Smooth muscle cell (in vitro differentiated cells): ENCODE measurements around the gene NLRP12. TPM values are rescaled to one million over a fixed set of nuclear protein-coding genes. Genes with fewer than 3 reads are reported as not detected.
"Not testable (repeated sequence)": the region's sequence is repeated elsewhere in the genome, so short reads cannot be mapped to it uniquely, and the experiment has no call there.

ENCODE experiments used
- DNase-seq: peaks from one replicate; lab custom pipeline; 2025; ENCODE audit not compliant: unreplicated experiment; lab: John Stamatoyannopoulos, UW
- H2AFZ ChIP-seq: fragments of 200-600 bp; sonication (generic); 2 replicates; pipeline ENCODE4 v1.6.0; 2016; ENCODE audit warnings: antibody characterized with exemption, low read depth, mild to moderate bottlenecking
- H3F3A ChIP-seq: fragments of 200-600 bp; sonication (generic); 2 replicates; pipeline ENCODE4 v1.6.0; 2017; ENCODE audit warnings: antibody characterized with exemption, low read depth
- H3K27ac ChIP-seq: fragments of 200-600 bp; sonication (generic); 2 replicates; pipeline ENCODE4 v1.5.1; 2016; ENCODE audit warnings: low read depth, mild to moderate bottlenecking
- H3K27me3 ChIP-seq: fragments of 200-600 bp; sonication (generic); 2 replicates; pipeline ENCODE4 v1.6.1; 2016; ENCODE audit warnings: low read depth, mild to moderate bottlenecking
- H3K36me3 ChIP-seq: fragments of 200-600 bp; sonication (generic); 2 replicates; pipeline ENCODE4 v1.5.1; 2016; ENCODE audit warnings: low read depth
- H3K4me1 ChIP-seq: fragments of 200-600 bp; sonication (generic); 2 replicates; pipeline ENCODE4 v1.5.1; 2016; ENCODE audit warnings: low read depth
- H3K4me2 ChIP-seq: fragments of 200-600 bp; sonication (generic); 2 replicates; pipeline ENCODE4 v1.6.0; 2016; ENCODE audit warnings: mild to moderate bottlenecking
- H3K4me3 ChIP-seq: fragments of 200-600 bp; sonication (generic); 2 replicates; pipeline ENCODE4 v1.5.1; 2016; ENCODE audit warnings: mild to moderate bottlenecking
- H3K79me2 ChIP-seq: fragments of 200-600 bp; sonication (generic); 2 replicates; pipeline ENCODE4 v1.6.0; 2016; ENCODE audit warnings: low read depth, mild to moderate bottlenecking
- H3K9ac ChIP-seq: fragments of 200-600 bp; sonication (generic); 2 replicates; pipeline ENCODE4 v1.6.0; 2016; ENCODE audit warnings: low read depth
- H3K9me3 ChIP-seq: fragments of 200-600 bp; sonication (generic); replicated peaks from 2 replicates; pipeline ENCODE4 v1.5.1; 2016; ENCODE audit warnings: low read depth
- H4K20me1 ChIP-seq: fragments of 200-600 bp; sonication (generic); 2 replicates; pipeline ENCODE4 v1.6.0; 2016; ENCODE audit warnings: low read depth
- WGBS: methylation state at CpG from one replicate; pipeline ENCODE4 v1.1.7; 2016; ENCODE audit warnings: low lambda C conversion rate; 5-methylcytosine and 5-hydroxymethylcytosine counted together
- polyA plus RNA-seq: library from polyadenylated mRNA; unstranded; fragments of >200 nt; fragmentation: Nextera tagmentation; extraction: Ambion mirVana; gene quantifications from 2 replicates; pipeline ENCODE4 v1.2.1, GENCODE V29; 2016
- total RNA-seq: library from RNA; depleted of rRNA; stranded (reverse); fragments of >200 nt; gene quantifications from 2 replicates; pipeline ENCODE4 v1.2.3, GENCODE V29; 2014
- TF ChIP-seq, protein P1 (sequence below): fragments of 200-600 bp; sonication (generic); IDR thresholded peaks from 2 replicates; pipeline ENCODE4 v1.5.1; 2017; ENCODE audit warnings: borderline replicate concordance, mild to moderate bottlenecking, antibody characterized with exemption; ENCODE audit not compliant: insufficient read depth, poor library complexity, severe bottlenecking

NLRP12 gene
- total and polyA plus RNA-seq, 2 experiments from 2014 or later, result 0.04 TPM; not detected in 1

DNA sequence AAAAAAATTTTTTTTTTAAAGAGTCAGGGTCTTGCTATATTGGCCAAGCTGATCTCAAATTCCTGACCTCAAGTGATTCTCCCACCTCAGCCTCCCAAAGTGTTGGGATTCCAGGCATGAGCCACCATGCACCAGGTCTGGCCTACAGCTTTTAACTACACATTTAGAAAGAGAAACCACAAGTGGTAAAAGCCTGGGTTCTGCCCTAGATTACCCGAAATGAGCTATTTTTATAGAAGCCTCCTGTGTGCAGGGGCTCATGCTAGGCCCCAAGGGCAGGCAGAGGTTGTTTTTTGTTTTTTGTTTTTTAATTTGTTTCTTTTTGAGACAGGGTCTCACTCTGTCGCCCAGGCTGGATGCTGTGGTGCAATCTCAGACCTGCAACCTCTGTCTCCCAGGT is 29.6 kb upstream of the NLRP12 start:
- TF ChIP-seq, protein P1, sequence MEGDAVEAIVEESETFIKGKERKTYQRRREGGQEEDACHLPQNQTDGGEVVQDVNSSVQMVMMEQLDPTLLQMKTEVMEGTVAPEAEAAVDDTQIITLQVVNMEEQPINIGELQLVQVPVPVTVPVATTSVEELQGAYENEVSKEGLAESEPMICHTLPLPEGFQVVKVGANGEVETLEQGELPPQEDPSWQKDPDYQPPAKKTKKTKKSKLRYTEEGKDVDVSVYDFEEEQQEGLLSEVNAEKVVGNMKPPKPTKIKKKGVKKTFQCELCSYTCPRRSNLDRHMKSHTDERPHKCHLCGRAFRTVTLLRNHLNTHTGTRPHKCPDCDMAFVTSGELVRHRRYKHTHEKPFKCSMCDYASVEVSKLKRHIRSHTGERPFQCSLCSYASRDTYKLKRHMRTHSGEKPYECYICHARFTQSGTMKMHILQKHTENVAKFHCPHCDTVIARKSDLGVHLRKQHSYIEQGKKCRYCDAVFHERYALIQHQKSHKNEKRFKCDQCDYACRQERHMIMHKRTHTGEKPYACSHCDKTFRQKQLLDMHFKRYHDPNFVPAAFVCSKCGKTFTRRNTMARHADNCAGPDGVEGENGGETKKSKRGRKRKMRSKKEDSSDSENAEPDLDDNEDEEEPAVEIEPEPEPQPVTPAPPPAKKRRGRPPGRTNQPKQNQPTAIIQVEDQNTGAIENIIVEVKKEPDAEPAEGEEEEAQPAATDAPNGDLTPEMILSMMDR, result no peak
- no peak for DNase-seq
- 86% methylated on average over 2 of the region's 2 CpGs for WGBS
- Histone ChIP-seq H3K4me3 (no peak overlapping the region), H4K20me1 (no peaks in the 10 kb centered on the region), H3K27me3 (no peaks in the 10 kb centered on the region), H3F3A (no peaks in the 10 kb centered on the region), H3K36me3 (no peaks in the 10 kb centered on the region), H3K79me2 (no peaks in the 10 kb centered on the region), H3K9ac (no peak overlapping the region), H3K4me1 (peaks cover 14% of the 10 kb centered on the region), H3K9me3 (no peaks in the 10 kb centered on the region), H3K27ac (no peak overlapping the region), H3K4me2 (no peak overlapping the region), H2AFZ (no peak overlapping the region)

DNA sequence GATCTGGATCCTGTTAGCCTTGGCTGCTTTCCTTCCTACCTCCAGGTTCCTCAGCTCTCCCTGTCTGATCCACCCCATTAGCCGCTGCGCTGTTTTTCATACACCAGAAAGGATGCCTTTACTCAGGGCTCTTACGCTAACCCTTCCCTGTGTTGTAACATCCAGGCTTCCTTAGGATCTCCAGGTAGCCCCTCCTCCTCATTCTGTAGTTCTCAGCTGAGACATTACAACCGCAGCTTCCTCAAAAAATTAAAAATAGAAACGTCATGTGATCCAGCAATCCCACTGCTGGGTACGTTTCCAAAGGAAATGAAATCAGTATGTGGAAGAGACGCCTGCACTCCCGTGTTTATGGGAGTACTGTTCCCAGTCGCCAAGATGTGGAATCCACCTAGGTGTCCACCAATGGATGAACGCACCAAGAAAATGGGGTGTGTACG is 25.1 kb upstream of the NLRP12 start:
- H3K9ac ChIP-seq, result no peak overlapping the region

DNA sequence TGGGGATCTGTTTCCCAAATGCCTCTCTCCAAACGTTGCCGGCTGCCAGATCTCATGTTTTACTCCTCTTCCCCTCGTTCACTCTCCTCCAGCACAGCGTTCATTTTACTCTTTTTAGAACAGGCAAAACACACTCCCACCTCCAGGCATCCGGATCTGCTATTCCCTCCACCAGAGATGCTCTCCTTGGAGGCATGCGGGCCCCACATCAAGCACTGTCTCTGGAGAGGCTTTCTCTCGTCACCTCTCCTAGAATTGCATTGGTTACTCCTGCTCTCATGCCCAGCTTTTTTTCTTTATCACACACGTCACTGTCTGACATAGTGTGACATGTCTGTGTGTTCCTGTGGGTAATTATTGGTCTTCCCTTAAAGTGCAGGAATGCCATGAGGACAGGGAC is 23.4 kb upstream of the NLRP12 start:
- H3K9ac ChIP-seq, result no peak overlapping the region
- no peaks in the 10 kb centered on the region for H3K36me3 ChIP-seq
- no peak overlapping the region for H3K27ac ChIP-seq
- TF ChIP-seq, protein P1, result no peak
- 77% methylated on average over 8 of the region's 8 CpGs for WGBS
- no peak overlapping the region for H3K4me3 ChIP-seq
- H3F3A ChIP-seq, result no peaks in the 10 kb centered on the region
- no peaks in the 10 kb centered on the region for H3K27me3 ChIP-seq
- no peaks in the 10 kb centered on the region for H3K79me2 ChIP-seq
- no peak overlapping the region for H2AFZ ChIP-seq
- H3K4me1 ChIP-seq, result peaks cover 10% of the 10 kb centered on the region
- H3K4me2 ChIP-seq, result no peak overlapping the region
- no peaks in the 10 kb centered on the region for H3K9me3 ChIP-seq
- H4K20me1 ChIP-seq, result no peaks in the 10 kb centered on the region
- DNase-seq, result no peak

More for the DNA sequence above, 25.1 kb upstream of the NLRP12 start:
- Histone ChIP-seq H3F3A (no peaks in the 10 kb centered on the region), H3K79me2 (no peaks in the 10 kb centered on the region), H3K36me3 (no peaks in the 10 kb centered on the region), H3K4me2 (no peak overlapping the region), H3K4me1 (peaks cover 14% of the 10 kb centered on the region), H3K9me3 (no peaks in the 10 kb centered on the region), H3K27ac (no peak overlapping the region), H3K27me3 (no peaks in the 10 kb centered on the region), H2AFZ (no peak overlapping the region), H4K20me1 (no peaks in the 10 kb centered on the region), H3K4me3 (no peak overlapping the region)
- no peak for DNase-seq
- TF ChIP-seq, protein P1, result no peak
- 88% methylated on average over 11 of the region's 11 CpGs for WGBS

DNA sequence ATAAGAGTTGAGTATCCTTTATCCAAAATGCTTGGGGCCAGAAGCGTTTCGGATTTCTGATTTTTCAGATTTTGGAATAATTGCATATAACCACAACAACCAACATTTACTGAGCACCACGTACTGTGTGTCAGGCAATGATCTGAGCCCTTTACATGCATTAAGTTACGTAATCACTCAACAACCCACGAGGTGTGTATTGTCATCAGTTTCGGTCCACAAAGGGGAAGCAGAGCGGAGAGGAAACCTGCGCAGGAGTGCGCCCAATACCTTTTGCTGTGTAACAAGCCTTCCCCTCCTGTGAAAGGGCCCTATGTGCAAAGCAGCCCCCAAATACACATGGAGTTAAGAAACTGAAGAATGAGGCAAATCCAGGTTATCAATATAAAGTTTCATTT is 20.7 kb upstream of the NLRP12 start:
- no peak overlapping the region for H3K27ac ChIP-seq
- H3K36me3 ChIP-seq, result no peaks in the 10 kb centered on the region
- no peaks in the 10 kb centered on the region for H4K20me1 ChIP-seq
- no peak overlapping the region for H2AFZ ChIP-seq
- H3F3A ChIP-seq, result peaks cover 5% of the 10 kb centered on the region
- no peaks in the 10 kb centered on the region for H3K79me2 ChIP-seq
- H3K4me2 ChIP-seq, result no peak overlapping the region
- H3K27me3 ChIP-seq, result no peaks in the 10 kb centered on the region
- no peak for DNase-seq
- 95% methylated on average over 9 of the region's 9 CpGs for WGBS
- TF ChIP-seq, protein P1, result no peak
- H3K9me3 ChIP-seq, result no peaks in the 10 kb centered on the region
- no peak overlapping the region for H3K4me3 ChIP-seq
- H3K4me1 ChIP-seq, result peaks cover 4% of the 10 kb centered on the region
- no peak overlapping the region for H3K9ac ChIP-seq

DNA sequence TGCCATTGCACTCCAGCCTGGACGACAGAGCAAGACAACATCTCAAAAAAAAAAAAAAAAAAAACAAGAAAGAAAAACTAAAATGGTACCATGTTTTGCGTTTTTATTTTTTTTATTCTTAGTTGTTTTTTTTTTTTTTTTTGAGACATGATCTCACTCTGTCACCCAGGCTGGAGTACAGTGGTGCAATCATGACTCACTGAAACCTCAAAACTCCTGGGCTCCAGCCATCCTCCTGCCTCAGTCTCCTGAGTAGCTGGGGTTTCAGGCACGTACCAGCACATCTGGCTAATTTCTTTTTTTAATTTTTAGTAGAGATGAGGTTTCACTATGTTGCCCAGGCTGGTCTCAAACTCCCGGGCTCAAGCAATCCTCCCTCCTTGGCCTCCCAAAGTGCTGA is 16.8 kb upstream of the NLRP12 start:
- H3K4me2 ChIP-seq, H3K9me3 ChIP-seq, H4K20me1 ChIP-seq, H3K36me3 ChIP-seq, H3K9ac ChIP-seq, H3K79me2 ChIP-seq, H3K27me3 ChIP-seq, H3F3A ChIP-seq, H2AFZ ChIP-seq, DNase-seq, H3K4me1 ChIP-seq, H3K4me3 ChIP-seq: not testable (repeated sequence)
- WGBS, result 52% methylated on average over 4 of the region's 4 CpGs
- H3K27ac ChIP-seq, result peak overlapping the region; percentile 57

DNA sequence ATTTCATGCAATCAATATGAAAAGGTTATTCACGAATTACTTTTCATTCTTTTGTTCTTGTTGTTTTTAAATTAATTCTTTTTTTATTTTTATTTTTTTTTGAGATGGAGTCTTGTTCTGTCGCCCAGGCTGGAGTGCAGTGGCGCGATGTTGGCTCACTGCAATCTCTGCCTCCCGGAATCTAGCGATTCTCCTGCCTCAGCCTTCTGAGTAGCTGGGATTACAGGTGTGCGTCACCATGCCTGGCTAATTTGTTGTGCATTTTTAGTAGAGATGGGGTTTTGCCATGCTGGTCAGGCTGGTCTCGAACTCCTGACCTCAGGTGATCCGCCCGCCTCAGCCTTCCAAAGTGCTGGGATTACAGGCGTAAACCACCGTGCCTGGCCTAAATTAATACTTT is 16.1 kb upstream of the NLRP12 start:
- WGBS, result 97% methylated on average over 12 of the region's 12 CpGs
- not testable (repeated sequence) for H3F3A ChIP-seq, H3K4me3 ChIP-seq, H3K4me2 ChIP-seq, H3K4me1 ChIP-seq, H4K20me1 ChIP-seq, H3K9me3 ChIP-seq, H3K36me3 ChIP-seq, H3K9ac ChIP-seq, H2AFZ ChIP-seq, H3K27ac ChIP-seq, DNase-seq, H3K79me2 ChIP-seq, H3K27me3 ChIP-seq
